OCI-LY1 (cell line): ENCODE data around the gene PTH.

Experiments
- H2AFZ ChIP-seq: fragments of 200-600 bp; sonication (generic), shearing (Covaris generic); 2 replicates; pipeline ENCODE4 v1.6.0; 2014; ENCODE audit warnings: antibody characterized with exemption, mild to moderate bottlenecking, low read length
- H3F3A ChIP-seq: fragments of 200-600 bp; sonication (generic), shearing (Covaris generic); 2 replicates; pipeline ENCODE4 v1.6.0; 2014; ENCODE audit warnings: mild to moderate bottlenecking, antibody characterized with exemption, low read length, moderate library complexity; ENCODE audit not compliant: insufficient read depth
- H3K27ac ChIP-seq: fragments of 200-600 bp; sonication (generic); 2 replicates; pipeline ENCODE4 v1.5.1; 2014; ENCODE audit warnings: low read length, mixed run types, mild to moderate bottlenecking, low read depth; ENCODE audit not compliant: poor library complexity, severe bottlenecking
- H3K27me3 ChIP-seq: fragments of 200-600 bp; sonication (generic); 2 replicates; pipeline ENCODE4 v1.6.0; 2014; ENCODE audit warnings: antibody characterized with exemption, mild to moderate bottlenecking, low read length, moderate library complexity; ENCODE audit not compliant: insufficient read depth
- H3K36me3 ChIP-seq: fragments of 200-600 bp; sonication (generic); 2 replicates; pipeline ENCODE4 v1.6.1; 2014; ENCODE audit warnings: mild to moderate bottlenecking, antibody characterized with exemption, low read length, moderate library complexity, mixed read lengths; ENCODE audit not compliant: insufficient read depth
- H3K4me1 ChIP-seq: fragments of 200-600 bp; sonication (generic); 2 replicates; pipeline ENCODE4 v1.5.1; 2014; ENCODE audit warnings: mild to moderate bottlenecking, low read length, moderate library complexity; ENCODE audit not compliant: insufficient read depth, severe bottlenecking
- H3K4me2 ChIP-seq: fragments of 200-600 bp; sonication (generic), shearing (Covaris generic); 2 replicates; pipeline ENCODE4 v1.6.1; 2014; ENCODE audit warnings: low read length
- H3K4me3 ChIP-seq: fragments of 200-600 bp; sonication (generic); 2 replicates; pipeline ENCODE4 v1.5.1; 2014; ENCODE audit warnings: low read length, low read depth, mild to moderate bottlenecking, mixed read lengths; ENCODE audit not compliant: poor library complexity, severe bottlenecking
- H3K79me2 ChIP-seq: fragments of 200-600 bp; shearing (Covaris generic); 2 replicates; pipeline ENCODE4 v1.6.1; 2016; ENCODE audit warnings: mixed run types, low read length, mixed read lengths; ENCODE audit not compliant: insufficient read depth
- H3K9ac ChIP-seq: fragments of 200-600 bp; sonication (generic), shearing (Covaris generic); 2 replicates; pipeline ENCODE4 v1.6.1; 2014; ENCODE audit warnings: mild to moderate bottlenecking, low read length, mixed read lengths
- H3K9me2 ChIP-seq: fragments of 200-600 bp; sonication (generic), shearing (Covaris generic); 2 replicates; pipeline ENCODE4 v1.6.1; 2014; ENCODE audit warnings: low read depth, mild to moderate bottlenecking, low read length, mixed read lengths
- H3K9me3 ChIP-seq: fragments of 200-600 bp; shearing (Covaris generic); 2 replicates; pipeline ENCODE4 v1.6.1; 2014; ENCODE audit warnings: low read length, mixed read lengths
- H4K20me1 ChIP-seq: fragments of 200-600 bp; sonication (generic), shearing (Covaris generic); 2 replicates; pipeline ENCODE4 v1.6.0; 2016; ENCODE audit warnings: mild to moderate bottlenecking, low read length; ENCODE audit not compliant: insufficient read depth
- CTCF ChIP-seq: fragments of 200-600 bp; sonication (generic), shearing (Covaris generic); IDR thresholded peaks from 2 replicates; pipeline ENCODE4 v1.5.1; 2017; ENCODE audit warnings: mild to moderate bottlenecking, antibody characterized with exemption, low read length, moderate library complexity, mixed read lengths
- EZH2 ChIP-seq: fragments of 200-600 bp; sonication (generic), shearing (Covaris generic); IDR thresholded peaks from 2 replicates; pipeline ENCODE4 v1.8.0; 2017; ENCODE audit warnings: borderline replicate concordance, mixed run types, mild to moderate bottlenecking, antibody characterized with exemption, low read length, moderate library complexity, mixed read lengths

PTH gene

GRCh38 chr11:13494051-13494450 is 1.7 kb downstream of the PTH start:
- Histone ChIP-seq H2AFZ (no peak overlapping the region), H3F3A (no peaks in the 10 kb centered on the region; the same call in 1 of the 2 replicates), H3K27me3 (no peaks in the 10 kb centered on the region), H3K9ac (no peak overlapping the region), H3K79me2 (no peaks in the 10 kb centered on the region), H3K4me1 (no peaks in the 10 kb centered on the region), H3K36me3 (no peaks in the 10 kb centered on the region), H3K4me2 (no peak overlapping the region), H3K4me3 (no peak overlapping the region), H3K27ac (no peak overlapping the region), H3K9me3 (no peaks in the 10 kb centered on the region), H4K20me1 (no peaks in the 10 kb centered on the region), H3K9me2 (no peaks in the 10 kb centered on the region)
- TF ChIP-seq CTCF (no peak), EZH2 (no peak)

GRCh38 chr11:13487661-13488030 is 8.2 kb downstream of the PTH start:
- Histone ChIP-seq H3K4me3 (peak overlapping the region; percentile 42), H3F3A (no peaks in the 10 kb centered on the region; the same call in 1 of the 2 replicates), H3K27ac (no peak overlapping the region), H3K4me1 (no peaks in the 10 kb centered on the region), H3K79me2 (no peaks in the 10 kb centered on the region), H3K4me2 (peak overlapping the region; percentile 63), H2AFZ (no peak overlapping the region), H3K9me2 (no peaks in the 10 kb centered on the region), H3K9me3 (no peaks in the 10 kb centered on the region), H3K9ac (peak overlapping the region; percentile 27; the same call in 1 of the 2 replicates), H3K27me3 (no peaks in the 10 kb centered on the region), H3K36me3 (no peaks in the 10 kb centered on the region), H4K20me1 (no peaks in the 10 kb centered on the region)
- TF ChIP-seq CTCF (peak; percentile 48), EZH2 (no peak)

DNA sequence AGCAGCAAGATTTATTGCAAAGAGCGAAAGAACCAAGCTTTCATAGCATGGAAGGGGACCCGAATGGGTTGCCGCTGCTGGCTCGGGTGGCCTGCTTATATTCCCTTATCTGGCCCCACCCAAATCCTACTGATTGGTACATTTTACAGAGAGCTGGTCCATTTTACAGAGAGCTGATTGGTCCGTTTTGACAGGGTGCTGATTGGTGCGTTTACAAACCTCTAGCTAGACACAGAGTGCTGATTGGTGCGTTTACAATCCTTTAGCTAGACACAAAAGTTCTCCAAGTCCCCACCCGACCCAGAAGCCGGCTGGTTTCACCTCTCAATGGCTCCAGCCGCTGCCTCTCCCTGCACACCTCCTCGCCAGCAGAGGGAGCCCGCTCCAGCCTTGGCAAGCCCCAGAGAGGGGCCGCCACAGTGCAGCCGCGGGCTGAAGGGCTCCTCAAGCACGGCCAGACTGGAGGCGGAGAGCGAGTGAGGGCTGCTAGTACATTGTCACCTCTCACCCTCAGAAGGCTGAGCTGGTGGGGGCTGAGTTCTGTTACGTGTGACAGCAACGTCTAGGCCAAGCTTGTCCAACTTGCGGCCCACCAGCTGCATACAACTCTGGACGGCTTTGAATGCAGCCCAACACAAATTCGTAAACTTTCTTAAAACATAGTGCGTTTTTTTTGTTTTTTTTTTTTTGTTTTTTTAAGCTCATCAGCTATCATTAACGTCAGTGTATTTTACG is 8.7 kb downstream of the PTH start:
- peak overlapping the region; percentile 27; the same call in 1 of the 2 replicates for H3K9ac ChIP-seq

More for the DNA sequence above, 8.7 kb downstream of the PTH start:
- peak overlapping the region; percentile 42 for H3K4me3 ChIP-seq
- H2AFZ ChIP-seq, result no peak overlapping the region
- no peak overlapping the region for H3K27ac ChIP-seq
- H3K9me2 ChIP-seq, result no peaks in the 10 kb centered on the region
- no peaks in the 10 kb centered on the region for H4K20me1 ChIP-seq
- no peaks in the 10 kb centered on the region for H3K27me3 ChIP-seq
- TF ChIP-seq CTCF, result peak; percentile 43
- TF ChIP-seq EZH2, result no peak
- no peaks in the 10 kb centered on the region for H3K79me2 ChIP-seq
- no peaks in the 10 kb centered on the region for H3K9me3 ChIP-seq
- H3K36me3 ChIP-seq, result no peaks in the 10 kb centered on the region
- H3K4me2 ChIP-seq, result peak overlapping the region; percentile 63
- no peaks in the 10 kb centered on the region for H3F3A ChIP-seq
- H3K4me1 ChIP-seq, result no peaks in the 10 kb centered on the region
